HG02973 (cell line): ENCODE measurements around the gene UGDH.
A peak's percentile ranks its signal among the peaks of the same experiment; 100 is the strongest.
"Not testable (repeated sequence)": the region's sequence is repeated elsewhere in the genome, so short reads cannot be mapped to it uniquely, and the experiment has no call there.

Experiments used
- ATAC-seq: cut with Tn5 transposase; IDR thresholded peaks from one replicate; pipeline ENCODE4 v1.9.1; 2021; ENCODE audit warnings: moderate library complexity; ENCODE audit not compliant: unreplicated experiment

UGDH gene

GRCh38 chr4:39530682-39531081 is 3.4 kb upstream of the UGDH start:
- no peak for ATAC-seq

DNA sequence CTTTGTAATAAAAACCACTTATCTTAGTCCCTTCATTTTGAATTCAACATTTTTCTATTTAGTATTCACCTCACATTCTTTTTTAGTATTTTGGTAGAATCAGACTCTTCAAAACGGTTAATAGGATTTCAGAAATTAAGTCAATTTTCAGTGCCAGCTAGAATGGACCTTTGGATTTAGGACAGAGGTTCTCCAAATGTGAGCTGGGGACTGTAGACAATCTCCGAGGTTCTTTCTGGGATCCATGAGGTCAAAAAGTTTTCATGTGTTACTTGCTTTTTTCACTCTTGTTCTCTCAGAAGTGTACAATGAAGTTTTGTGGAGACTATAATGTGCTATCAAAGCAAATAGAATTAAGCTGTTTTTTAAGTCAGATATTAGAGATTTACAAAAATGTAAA is 2.3 kb upstream of the UGDH start:
- ATAC-seq: no peak

DNA sequence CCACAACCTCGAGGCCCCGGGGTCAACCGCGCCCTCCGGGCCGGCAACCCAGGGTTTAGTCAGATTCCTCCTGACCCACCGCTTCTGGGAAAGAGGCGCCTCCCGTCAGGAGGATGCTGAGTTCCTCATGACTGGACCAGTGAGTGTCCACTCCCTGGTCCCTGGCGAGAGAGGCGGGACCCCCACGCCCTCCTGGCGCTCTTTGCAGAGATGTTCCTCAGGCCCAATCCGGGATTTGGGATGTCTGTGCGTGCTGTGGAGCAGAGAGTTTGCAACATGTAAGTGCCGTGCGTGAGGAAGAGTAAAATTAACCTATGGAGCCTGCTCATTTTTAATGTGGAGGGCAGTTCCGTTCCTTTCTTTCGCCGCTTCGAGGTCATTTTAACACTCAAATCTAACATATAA is 824 bp upstream of the UGDH start:
- peak; percentile 0 for ATAC-seq

GRCh38 chr4:39526765-39527295 is 409 bp downstream of the UGDH start:
- ATAC-seq: no peak

DNA sequence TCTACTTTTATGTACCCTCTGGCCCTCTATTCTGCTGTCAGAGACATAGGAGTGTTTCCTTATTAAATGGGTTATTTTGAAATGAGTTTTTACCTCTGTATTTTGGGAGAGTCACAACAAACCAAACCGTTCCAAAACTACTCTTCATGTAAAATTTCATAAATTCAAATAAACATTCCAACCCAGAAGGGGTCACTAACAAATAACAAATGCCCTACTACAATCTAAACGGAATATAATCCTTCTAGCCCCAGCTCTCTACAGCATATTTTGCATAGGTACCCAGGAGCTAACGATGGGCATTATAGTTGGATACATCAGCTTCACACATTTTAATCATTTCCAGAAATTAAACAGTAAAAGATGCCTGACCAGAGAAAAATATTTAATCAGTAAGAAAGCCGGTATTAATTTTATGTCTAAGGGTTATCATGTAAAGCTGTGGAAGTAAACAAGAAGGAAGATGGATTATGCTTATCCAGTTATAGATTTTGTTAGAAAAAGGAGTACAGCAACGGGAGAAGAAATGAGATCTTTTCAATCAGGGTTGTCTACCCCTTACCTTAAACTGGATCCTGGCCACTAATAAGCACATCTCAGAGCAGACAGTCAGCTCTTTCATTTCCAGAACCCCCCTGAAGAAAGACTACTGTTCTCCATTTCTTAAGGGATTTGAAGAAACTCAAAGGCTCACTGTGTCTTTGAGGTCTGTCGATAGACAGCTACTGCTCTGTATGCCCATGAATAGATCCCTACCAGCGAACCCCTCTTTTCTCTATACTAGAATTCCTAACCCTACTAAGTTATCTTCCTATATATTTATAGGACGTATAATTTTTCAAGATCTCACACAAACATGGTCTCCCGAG is 1.2 kb downstream of the UGDH start:
- no peak for ATAC-seq

- no peak for ATAC-seq
These were observed 2.9 kb downstream of the UGDH start for GRCh38 chr4:39524161-39524957.

DNA sequence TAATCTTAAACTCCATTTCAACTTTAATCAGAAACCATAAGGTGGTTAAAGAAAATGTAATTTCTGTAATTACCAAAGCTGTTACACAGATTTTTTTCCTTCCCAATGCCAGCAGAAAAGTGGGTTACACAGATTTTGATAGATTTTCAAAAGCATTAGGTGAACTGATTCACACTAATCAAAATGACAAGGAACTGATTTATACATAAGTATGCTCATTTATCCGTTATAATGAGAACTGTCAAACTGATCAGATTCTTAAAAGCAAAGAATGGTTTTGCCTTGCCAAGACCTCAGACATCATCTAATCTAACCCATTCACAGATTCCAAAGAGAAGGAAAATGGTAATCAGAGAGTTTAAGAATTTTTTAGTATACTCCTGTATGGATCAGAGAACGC is 5.2 kb downstream of the UGDH start:
- no peak for ATAC-seq

DNA sequence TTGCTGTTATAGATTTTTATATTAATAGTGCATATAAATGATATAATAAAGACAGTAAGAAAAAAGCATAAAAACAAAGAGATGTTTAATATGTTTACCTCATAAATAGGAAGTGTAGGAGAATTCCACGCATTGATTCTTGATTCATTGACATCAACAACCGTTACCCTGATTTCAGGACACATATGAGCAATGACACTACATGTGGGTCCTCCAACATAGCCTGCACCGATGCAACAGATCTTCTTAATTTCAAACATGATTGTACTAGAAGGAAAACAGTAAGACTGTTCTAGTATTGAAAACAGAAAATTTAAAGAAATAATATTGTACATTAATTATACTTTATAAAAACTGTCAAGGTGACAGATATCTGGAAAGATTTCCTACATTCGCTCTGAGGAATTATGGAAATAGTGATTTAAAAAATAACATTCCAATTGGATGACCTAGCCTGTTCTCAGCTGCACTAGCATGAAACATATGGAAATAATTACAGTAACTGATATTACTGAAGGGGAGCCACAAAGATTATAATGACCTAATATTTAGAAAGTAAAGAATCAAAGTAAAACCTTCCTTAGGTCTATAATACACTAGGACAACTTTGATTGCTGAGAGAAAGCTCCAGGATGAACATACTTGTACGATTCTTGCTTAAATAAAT is 5.9 kb downstream of the UGDH start:
- no peak for ATAC-seq

- ATAC-seq: no peak
These were observed 8.8 kb downstream of the UGDH start for GRCh38 chr4:39518484-39518883.

- no peak for ATAC-seq
These were observed 10.8 kb downstream of the UGDH start for GRCh38 chr4:39516407-39516966.

- ATAC-seq: not testable (repeated sequence)
These were observed 11.4 kb downstream of the UGDH start for GRCh38 chr4:39515669-39516401.

DNA sequence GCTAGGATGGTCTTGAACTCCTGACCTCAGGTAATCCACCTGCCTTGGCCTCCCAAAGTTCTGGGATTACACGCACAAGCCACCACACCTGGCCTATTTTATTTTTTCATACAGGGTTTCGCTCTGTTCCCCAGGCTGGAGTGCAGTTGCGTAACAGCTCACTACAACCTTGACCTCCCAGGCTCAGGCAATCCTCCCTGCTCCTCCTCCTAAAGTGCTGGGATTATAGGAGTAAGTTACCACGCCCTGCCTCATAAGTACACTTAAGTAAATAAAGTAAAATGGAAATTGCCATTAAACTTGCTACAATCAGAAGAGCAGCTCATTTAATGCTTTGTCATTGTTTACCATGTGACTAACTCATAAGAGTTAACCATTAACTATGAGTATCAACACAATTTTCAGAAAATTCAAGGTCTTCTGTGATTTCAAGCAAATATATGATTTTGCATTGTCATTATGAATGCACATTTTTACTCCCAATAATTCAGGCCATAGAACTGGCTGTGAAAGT is 12.3 kb downstream of the UGDH start:
- no peak for ATAC-seq

DNA sequence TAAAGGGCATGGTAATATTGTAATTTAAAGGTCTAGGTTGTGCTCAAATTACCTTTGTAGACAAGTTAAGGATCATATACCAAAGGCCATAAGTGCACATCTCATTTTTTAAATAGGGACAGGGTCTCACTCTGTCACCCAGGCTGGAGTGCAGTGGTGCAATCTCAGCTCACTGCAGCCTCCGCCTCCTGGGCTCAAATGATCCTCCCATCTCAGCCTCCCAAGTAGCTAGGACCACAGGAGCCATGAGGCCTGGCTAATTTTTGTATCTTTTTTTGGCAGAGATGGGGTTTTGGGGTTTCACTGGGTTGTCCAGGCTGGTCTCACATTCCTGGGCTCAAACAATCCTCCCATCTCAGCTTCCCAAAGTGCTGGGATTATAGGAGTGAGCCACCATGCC is 13.0 kb downstream of the UGDH start:
- ATAC-seq: not testable (repeated sequence)

DNA sequence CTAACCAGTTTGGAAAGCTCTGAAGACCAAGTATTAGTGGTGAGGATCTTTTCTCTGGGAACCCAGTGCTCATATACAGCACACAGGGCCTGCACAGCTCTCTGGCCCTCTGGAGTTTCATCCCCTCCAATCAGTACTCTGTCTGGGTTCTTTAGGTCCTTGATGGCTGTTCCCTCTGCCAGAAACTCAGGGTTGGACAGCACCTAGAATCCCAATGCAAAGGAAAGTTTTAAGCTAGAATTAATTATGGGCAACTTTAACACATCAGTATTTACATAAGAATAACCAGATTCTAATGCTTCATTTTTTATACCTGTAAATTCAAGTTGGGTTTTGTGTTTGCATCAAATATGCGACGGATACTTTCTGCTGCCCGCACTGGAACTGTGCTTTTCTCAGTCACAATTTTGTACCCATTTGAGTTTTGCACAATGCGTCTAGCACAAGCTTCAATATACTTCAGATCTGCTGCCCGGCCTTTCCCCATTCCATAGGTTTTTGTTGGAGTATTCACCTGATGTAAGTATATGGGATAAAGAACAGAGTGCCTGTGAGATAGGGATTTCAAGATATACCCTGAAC is 16.8 kb downstream of the UGDH start:
- no peak for ATAC-seq

DNA sequence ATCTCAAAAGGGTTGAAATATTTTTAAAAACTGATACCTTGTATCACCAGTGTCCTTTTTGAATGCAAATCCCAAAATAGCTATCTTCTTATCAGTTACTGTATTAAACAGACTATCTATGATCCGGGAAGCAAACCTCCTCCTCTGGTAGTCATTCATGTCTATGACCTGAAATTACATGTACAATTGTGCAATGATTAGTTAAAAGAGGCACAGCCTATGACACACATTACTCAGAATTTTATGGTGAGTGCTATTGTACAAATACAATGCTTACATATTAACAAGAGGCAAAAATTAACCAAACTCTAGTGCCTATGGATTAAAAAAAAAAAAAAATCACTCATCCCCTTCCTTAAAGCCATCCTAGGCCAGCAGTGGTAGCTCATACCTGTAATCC is 21.7 kb downstream of the UGDH start:
- no peak for ATAC-seq

DNA sequence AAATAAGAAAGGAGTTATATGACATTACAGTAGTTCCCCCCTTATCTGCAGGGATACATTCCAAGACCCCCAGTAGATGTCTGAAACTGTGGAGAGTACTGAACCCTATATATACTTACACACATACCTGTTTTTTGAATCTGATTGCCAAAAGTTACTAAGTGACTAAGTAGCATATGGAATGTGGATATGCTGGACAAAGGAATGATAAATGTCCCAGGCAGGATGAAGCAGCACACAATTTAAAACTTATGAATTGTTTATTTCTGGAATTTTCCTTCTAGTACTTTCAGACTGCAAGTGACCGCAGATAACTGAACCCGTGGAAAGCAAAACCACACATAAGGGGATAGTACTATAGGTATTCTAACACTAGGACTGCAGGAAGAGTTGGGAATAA is 22.7 kb downstream of the UGDH start:
- no peak for ATAC-seq

DNA sequence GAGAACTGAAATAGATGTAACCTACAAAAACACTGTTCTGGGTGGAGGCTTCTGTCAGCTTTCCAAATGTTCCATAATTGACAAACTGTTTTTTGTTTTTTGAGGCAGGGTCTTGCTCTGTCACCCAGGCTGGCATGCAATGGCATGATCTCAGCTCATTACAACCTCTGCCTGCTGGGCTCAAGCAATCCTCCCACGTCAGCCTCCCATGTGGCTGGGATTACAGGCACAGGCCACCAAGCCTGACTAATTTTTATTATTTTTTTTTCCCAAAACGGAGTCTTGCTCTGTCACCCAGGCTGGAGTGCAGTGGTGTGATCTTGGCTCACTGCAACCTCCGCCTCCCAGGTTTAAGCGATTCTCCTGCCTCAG is 24.6 kb downstream of the UGDH start:
- not testable (repeated sequence) for ATAC-seq

GRCh38 chr4:39502019-39502663 is 25.1 kb downstream of the UGDH start:
- no peak for ATAC-seq

DNA sequence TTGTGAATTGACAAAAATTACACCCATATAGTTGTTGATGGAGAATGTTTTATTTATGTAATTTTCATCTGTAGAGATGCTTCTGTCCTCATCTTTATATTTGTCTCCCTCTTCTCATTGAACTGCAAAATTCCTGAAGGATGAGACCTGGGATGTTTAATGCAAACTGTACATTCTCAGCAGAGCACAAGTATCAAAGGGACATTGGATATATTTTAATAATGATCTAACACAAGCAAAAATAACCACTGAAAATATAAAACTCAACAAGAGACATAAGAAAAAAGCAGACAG is 28.6 kb downstream of the UGDH start:
- no peak for ATAC-seq
